H1 (cell line): ENCODE measurements around the gene SND1. TPM values are rescaled to one million over a fixed set of nuclear protein-coding genes. Genes with fewer than 3 reads are reported as not detected.

Experiments
- CTCF ChIA-PET: fragments of 300-600 bp; sonication (Branson Sonifier 250); formaldehyde crosslinking; loops from one replicate; lab custom pipeline; 2021; ENCODE audit not compliant: partially characterized antibody; lab: Charles Lee
- POLR2A ChIA-PET: fragments of 300-600 bp; sonication (Branson Sonifier 250); formaldehyde crosslinking; loops from one replicate; lab custom pipeline; 2021; ENCODE audit warnings: inconsistent platforms; ENCODE audit not compliant: partially characterized antibody; lab: Charles Lee
- DNase-seq, 2 experiments: peaks; one replicate each; pipeline versions ENCODE4 v3.0.0 to v3.0.0-alpha.2; 2010 to 2022; ENCODE audit warnings: low spot score in 2 of 2, low read depth in 1 of 2, mixed read lengths in 1 of 2
- FAIRE-seq: peaks from 2 replicates; lab custom pipeline; 2011; peaks lifted over from hg19 to GRCh38; lab: Jason Lieb, UNC
- H2AFZ ChIP-seq: 2 replicates; pipeline ENCODE4 v1.8.1; 2012; ENCODE audit warnings: low read length, inconsistent platforms
- H2AK5ac ChIP-seq: 2 replicates; pipeline ENCODE4 v1.6.1; 2013; ENCODE audit warnings: low read depth, low read length
- H2BK120ac ChIP-seq: replicated peaks from 2 replicates; pipeline ENCODE3; 2013; ENCODE audit warnings: low read depth, low read length, inconsistent platforms
- H2BK12ac ChIP-seq: 2 replicates; pipeline ENCODE4 v1.6.1; 2013; ENCODE audit warnings: low read depth, low read length
- H2BK15ac ChIP-seq: 2 replicates; pipeline ENCODE4 v1.6.1; 2013; ENCODE audit warnings: low read length
- H2BK20ac ChIP-seq: 2 replicates; pipeline ENCODE4 v1.6.1; 2013; ENCODE audit warnings: low read length
- H2BK5ac ChIP-seq: 2 replicates; pipeline ENCODE4 v1.6.1; 2013; ENCODE audit warnings: low read depth, low read length
- H3K14ac ChIP-seq: 2 replicates; pipeline ENCODE4 v1.6.1; 2013; ENCODE audit warnings: inconsistent platforms; ENCODE audit not compliant: insufficient read length
- H3K18ac ChIP-seq: 2 replicates; pipeline ENCODE4 v1.6.1; 2013; ENCODE audit warnings: low read length; ENCODE audit errors: extremely low read depth
- H3K23ac ChIP-seq: 2 replicates; pipeline ENCODE4 v1.6.1; 2013; ENCODE audit warnings: inconsistent platforms; ENCODE audit not compliant: insufficient read length
- H3K23me2 ChIP-seq: 2 replicates; pipeline ENCODE4 v1.6.1; 2013; ENCODE audit warnings: low read depth, low read length
- H3K27ac ChIP-seq: 2 replicates; pipeline ENCODE4 v1.6.1; 2011; ENCODE audit warnings: low read depth, low read length, inconsistent platforms
- H3K27me3 ChIP-seq, 4 experiments: replicated peaks in 1 of 4; 1 replicate in 1 of 4; 2 replicates in 3 of 4; pipeline versions ENCODE4 v1.6.1 to v1.8.1; 2011 to 2013; ENCODE audit warnings: low read length in 3 of 4, mild to moderate bottlenecking in 3 of 4, inconsistent platforms in 2 of 4, mixed read lengths in 2 of 4, moderate library complexity in 1 of 4; ENCODE audit not compliant: control insufficient read depth in 3 of 4, insufficient read depth in 3 of 4; ENCODE audit errors: extremely low read depth in 1 of 4
- H3K36me3 ChIP-seq, 4 experiments: 2 replicates each; pipeline versions ENCODE4 v1.6.1 to v1.8.1; 2011 to 2013; ENCODE audit warnings: mild to moderate bottlenecking in 4 of 4, low read length in 3 of 4, moderate library complexity in 2 of 4, control low read depth in 1 of 4, inconsistent platforms in 1 of 4; ENCODE audit not compliant: insufficient read depth in 4 of 4, control insufficient read depth in 2 of 4
- H3K4ac ChIP-seq: replicated peaks from 2 replicates; pipeline ENCODE3; 2013; ENCODE audit warnings: low read length, low read depth, mixed read lengths, inconsistent platforms; ENCODE audit not compliant: insufficient read length
- H3K4me1 ChIP-seq, 4 experiments: replicated peaks in 1 of 4; 1 replicate in 1 of 4; 2 replicates in 3 of 4; pipeline versions ENCODE4 v1.6.1 to v1.8.1; 2011 to 2013; ENCODE audit warnings: low read length in 3 of 4, inconsistent platforms in 2 of 4, mixed read lengths in 1 of 4; ENCODE audit not compliant: insufficient read depth in 4 of 4, control insufficient read depth in 3 of 4
- H3K4me2 ChIP-seq, 2 experiments: 2 replicates each; pipeline versions ENCODE4 v1.6.1 to v1.8.1; 2011 to 2013; ENCODE audit warnings: low read depth in 2 of 2, low read length in 2 of 2, control low read depth in 1 of 2, inconsistent platforms in 1 of 2, mild to moderate bottlenecking in 1 of 2; ENCODE audit not compliant: insufficient read depth in 1 of 2
- H3K4me3 ChIP-seq, 4 experiments: fragments of 200-600, 300-600 bp in 1 of 4; sonication (generic), shearing (Covaris generic), sonication (Bioruptor Twin) in 1 of 4; 2 replicates each; pipeline versions ENCODE4 v1.5.1 to v1.8.1; 2011 to 2016; ENCODE audit warnings: low read length in 4 of 4, low read depth in 3 of 4, control low read depth in 2 of 4, inconsistent platforms in 2 of 4, mild to moderate bottlenecking in 2 of 4, mixed read lengths in 1 of 4, moderate library complexity in 1 of 4; ENCODE audit not compliant: insufficient read depth in 2 of 4; ENCODE audit errors: extremely low read depth in 1 of 4
- H3K56ac ChIP-seq: replicated peaks from 2 replicates; pipeline ENCODE3; 2013; ENCODE audit warnings: low read depth, mild to moderate bottlenecking, mixed read lengths, low read length, inconsistent platforms; ENCODE audit not compliant: insufficient read length
- H3K79me1 ChIP-seq: 2 replicates; pipeline ENCODE4 v1.6.1; 2013; ENCODE audit warnings: low read depth, low read length, control low read depth
- H3K79me2 ChIP-seq, 2 experiments: 2 replicates each; pipeline versions ENCODE4 v1.6.1 to v1.8.1; 2012 to 2013; ENCODE audit warnings: low read length in 2 of 2, mild to moderate bottlenecking in 2 of 2, inconsistent platforms in 1 of 2; ENCODE audit not compliant: insufficient read depth in 2 of 2, control insufficient read depth in 1 of 2
- H3K9ac ChIP-seq, 4 experiments: replicated peaks in 1 of 4; 1 replicate in 1 of 4; 2 replicates in 3 of 4; pipeline versions ENCODE4 v1.6.1 to v1.8.1; 2011 to 2013; ENCODE audit warnings: low read depth in 3 of 4, low read length in 3 of 4, control low read depth in 2 of 4, mild to moderate bottlenecking in 2 of 4, moderate library complexity in 2 of 4, inconsistent platforms in 1 of 4; ENCODE audit errors: extremely low read depth in 1 of 4
- H3K9me3 ChIP-seq, 2 experiments: 2 replicates each; pipeline versions ENCODE4 v1.6.1 to v1.8.1; 2012 to 2013; ENCODE audit warnings: mild to moderate bottlenecking in 2 of 2, moderate library complexity in 2 of 2, control low read depth in 1 of 2, inconsistent platforms in 1 of 2, low read depth in 1 of 2, low read length in 1 of 2, mixed read lengths in 1 of 2; ENCODE audit not compliant: insufficient read depth in 2 of 2
- H4K20me1 ChIP-seq, 2 experiments: replicated peaks in 1 of 2; 2 replicates each; pipeline versions ENCODE3 to v1.8.1; 2011 to 2013; ENCODE audit warnings: inconsistent platforms in 2 of 2, low read length in 2 of 2, mild to moderate bottlenecking in 1 of 2; ENCODE audit not compliant: insufficient read depth in 2 of 2, control insufficient read depth in 1 of 2
- H4K5ac ChIP-seq: 2 replicates; pipeline ENCODE4 v1.6.1; 2013; ENCODE audit warnings: low read length, low read depth, mixed read lengths, inconsistent platforms; ENCODE audit not compliant: insufficient read length
- H4K8ac ChIP-seq: 2 replicates; pipeline ENCODE4 v1.8.0; 2013; ENCODE audit warnings: mild to moderate bottlenecking, moderate library complexity, low read length, inconsistent platforms; ENCODE audit not compliant: insufficient read depth; ENCODE audit errors: extremely low read depth
- H4K91ac ChIP-seq: replicated peaks from 2 replicates; pipeline ENCODE3; 2013; ENCODE audit warnings: low read length, mixed read lengths, inconsistent platforms; ENCODE audit not compliant: insufficient read length
- ATF2 ChIP-seq: IDR thresholded peaks from 2 replicates; pipeline ENCODE4 v1.6.1; 2012; ENCODE audit warnings: low read length, inconsistent platforms
- JUND ChIP-seq: IDR thresholded peaks from 2 replicates; pipeline ENCODE4 v1.6.1; 2011; ENCODE audit warnings: mild to moderate bottlenecking, improper control_type of control experiment, low read length
- NANOG ChIP-seq: IDR thresholded peaks from 2 replicates; pipeline ENCODE4 v1.6.1; 2011; ENCODE audit warnings: low read length, low read depth, mild to moderate bottlenecking, inconsistent platforms; ENCODE audit not compliant: insufficient read depth, poor library complexity, severe bottlenecking
- WGBS, 2 experiments: shearing (Covaris generic) in 1 of 2; methylation state at CpG; one replicate each; pipeline versions ENCODE4 v1.1.6 to v1.1.7; 2013 to 2015; ENCODE audit warnings: low lambda C conversion rate in 2 of 2, mixed read lengths in 2 of 2, inconsistent platforms in 1 of 2, low coverage in 1 of 2, missing lambda C conversion rate in 1 of 2; ENCODE audit not compliant: insufficient replicate concordance in 2 of 2, insufficient coverage in 1 of 2, insufficient read length in 1 of 2; ENCODE audit errors: extremely low coverage in 1 of 2, missing lambda C conversion rate in 1 of 2; 5-methylcytosine and 5-hydroxymethylcytosine counted together
- polyA plus RNA-seq, 7 experiments: library from polyadenylated mRNA; depleted of rRNA in 3 of 7; stranded (reverse) in 5 of 7; unstranded in 2 of 7; fragments of >200 nt in 5 of 7; fragments of 200-250 nt in 2 of 7; gene quantifications; 1 replicate in 5 of 7; 2 replicates in 1 of 7; 4 replicates in 1 of 7; pipeline versions ENCODE4 v1.2.1 to v1.2.3, GENCODE V29; 2011 to 2013; ENCODE audit warnings: missing spikeins in 2 of 7, mixed read lengths in 2 of 7
- total RNA-seq: library from RNA; stranded (reverse); fragmentation: NEBNext Ultra II Directional; extraction: Animal tissue kit (Norgen Biotek cat#: 25700); gene quantifications from 2 replicates; pipeline ENCODE4 v1.2.1, GENCODE V29; 2021

Gene SND1
- total and polyA plus RNA-seq, 2 of the 8 experiments (the other 6 are each of a cell fraction or from before 2014, with no cell fraction given): 122 to 290 TPM

GRCh38 chr7:127819975-127820731, 168.2 kb downstream of the SND1 start:
- no peak overlapping the region for H4K5ac ChIP-seq

More at GRCh38 chr7:127819975-127820731, 168.2 kb downstream of the SND1 start:
- H3K9me3 ChIP-seq: no peaks in the 10 kb centered on the region
- no peaks in the 10 kb centered on the region for H3K27me3 ChIP-seq
- H2AFZ ChIP-seq: no peak overlapping the region
- no peak for DNase-seq
- peaks cover 0 to 73% of the 10 kb centered on the region in 2 experiments; a peak in 3 of 4 replicates for H3K79me2 ChIP-seq
- 69% methylated on average over 4 of the region's 4 CpGs; no CpG with 5 or more reads in 1 of the 2 experiments for WGBS, 2 experiments
- H3K36me3 ChIP-seq: no peaks in the 10 kb centered on the region
- no peak overlapping the region for H3K18ac ChIP-seq
- H2BK120ac ChIP-seq: no peak overlapping the region
- no peak overlapping the region for H3K14ac ChIP-seq
- H2BK20ac ChIP-seq: no peak overlapping the region
- POLR2A ChIA-PET: no interaction called here
- H3K4me2 ChIP-seq: no peak overlapping the region
- no peak overlapping the region for H2BK5ac ChIP-seq
- no peak overlapping the region for H2AK5ac ChIP-seq
- TF ChIP-seq NANOG (peak; percentile 59), JUND (peak; percentile 75; the same call in 1 of the 2 replicates), ATF2 (no peak)
- TF ChIP-seq, all 59 proteins: peak for 2
- no peak overlapping the region for H4K8ac ChIP-seq
- no peak overlapping the region for H4K91ac ChIP-seq
- H3K4me1 ChIP-seq: peaks cover 0 to 16% (median 12%) of the 10 kb centered on the region in 4 experiments; a peak in 3 of 7 replicates
- no peak overlapping the region for H3K4me3 ChIP-seq
- H2BK12ac ChIP-seq: no peak overlapping the region
- H3K56ac ChIP-seq: no peak overlapping the region
- peaks cover 2% of the 10 kb centered on the region; the same call in 1 of the 2 replicates for H3K79me1 ChIP-seq
- peaks cover 14 to 18% of the 10 kb centered on the region in 2 experiments for H4K20me1 ChIP-seq
- no peak overlapping the region for H3K23ac ChIP-seq
- CTCF ChIA-PET: no interaction called here
- no peak for FAIRE-seq
- H3K23me2 ChIP-seq: no peaks in the 10 kb centered on the region
- H3K4ac ChIP-seq: no peak overlapping the region
- H3K27ac ChIP-seq: no peak overlapping the region
- H2BK15ac ChIP-seq: no peak overlapping the region
- H3K9ac ChIP-seq: no peak overlapping the region
